ENCODE data around the gene CNTFR.

CNTFR gene

GRCh38 chr9:34636791-34637355, 47.3 kb upstream of the CNTFR start:
- peak in 1 of 2 experiments; percentile 26 for DNase-seq (ENCODE audit: low read depth in 1 of 2, low spot score in 1 of 2)
- Histone ChIP-seq H3K27me3 (ENCODE audit: insufficient read depth, poor library complexity, severe bottlenecking) (no peaks in the 10 kb centered on the region), H3K4me3 (replicated peaks; ENCODE audit: insufficient read depth, low read length) (peak overlapping the region; percentile 56), H3K27ac (replicated peaks) (peak overlapping the region; percentile 89)
- TF ChIP-seq POLR2AphosphoS5 (IDR thresholded peaks at IDR 0.05; ENCODE audit: low read depth) (no peak), SPI1 (IDR thresholded peaks at IDR 0.05; ENCODE audit: borderline replicate concordance, low read depth) (no peak), REST (IDR thresholded peaks at IDR 0.05; ENCODE audit: insufficient replicate concordance, low read depth) (no peak)

GRCh38 chr9:34635556-34635955, 46.0 kb upstream of the CNTFR start:
- no peak overlapping the region for H3K27ac ChIP-seq (replicated peaks)
- TF ChIP-seq REST (IDR thresholded peaks at IDR 0.05; ENCODE audit: insufficient replicate concordance, low read depth) (no peak), POLR2AphosphoS5 (IDR thresholded peaks at IDR 0.05; ENCODE audit: low read depth) (no peak), SPI1 (IDR thresholded peaks at IDR 0.05; ENCODE audit: borderline replicate concordance, low read depth) (no peak), GABPA (IDR thresholded peaks at IDR 0.05; ENCODE audit: low read depth) (no peak), CTCF (IDR thresholded peaks at IDR 0.05; ENCODE audit: insufficient read depth, low read length) (no peak)
- no peak overlapping the region for H3K4me3 ChIP-seq (replicated peaks; ENCODE audit: insufficient read depth, low read length)
- DNase-seq (ENCODE audit: low read depth in 1 of 2, low spot score in 1 of 2): no peak
- H3K27me3 ChIP-seq (ENCODE audit: insufficient read depth, poor library complexity, severe bottlenecking): no peaks in the 10 kb centered on the region

GRCh38 chr9:34634551-34635248, 45.2 kb upstream of the CNTFR start:
- no peak overlapping the region for H3K27ac ChIP-seq (replicated peaks)

More at GRCh38 chr9:34634551-34635248, 45.2 kb upstream of the CNTFR start:
- no peak overlapping the region for H3K4me3 ChIP-seq (replicated peaks; ENCODE audit: insufficient read depth, low read length)
- DNase-seq (ENCODE audit: low read depth in 1 of 2, low spot score in 1 of 2): no peak
- peaks cover 5% of the 10 kb centered on the region for H3K27me3 ChIP-seq (ENCODE audit: insufficient read depth, poor library complexity, severe bottlenecking)
- TF ChIP-seq POLR2AphosphoS5 (IDR thresholded peaks at IDR 0.05; ENCODE audit: low read depth): no peak
- TF ChIP-seq GABPA (IDR thresholded peaks at IDR 0.05; ENCODE audit: low read depth): no peak
- TF ChIP-seq CTCF (IDR thresholded peaks at IDR 0.05; ENCODE audit: insufficient read depth, low read length): no peak
- no peak for TF ChIP-seq SPI1 (IDR thresholded peaks at IDR 0.05; ENCODE audit: borderline replicate concordance, low read depth)
- no peak for TF ChIP-seq REST (IDR thresholded peaks at IDR 0.05; ENCODE audit: insufficient replicate concordance, low read depth)
